ENCODE measurements around the gene PRDM10.

PRDM10 gene

GRCh38 chr11:129939510-129939909, 63.1 kb downstream of the PRDM10 start:
- no peak for DNase-seq

DNA sequence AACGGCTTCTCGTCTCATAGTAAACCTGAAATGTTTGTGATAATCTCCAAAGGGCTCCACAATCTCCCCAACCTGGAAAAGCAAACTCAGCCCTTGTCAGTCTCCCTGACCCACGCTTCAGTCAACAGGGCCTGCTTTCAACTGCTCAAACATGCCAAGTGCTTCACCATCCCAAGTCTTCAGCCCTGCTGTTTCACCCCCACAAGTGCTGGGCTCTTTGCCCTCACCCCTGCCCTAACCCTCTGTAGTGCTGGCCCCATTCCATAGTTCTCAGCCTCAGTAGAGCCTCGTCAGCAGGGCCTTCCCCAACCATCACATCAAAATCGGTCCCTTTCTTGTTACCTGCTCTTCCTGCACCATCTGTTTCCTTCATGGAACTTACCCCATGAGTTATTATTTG, 63.9 kb downstream of the PRDM10 start:
- no peak for DNase-seq

GRCh38 chr11:129937592-129938238, 64.9 kb downstream of the PRDM10 start:
- no peak for DNase-seq

DNA sequence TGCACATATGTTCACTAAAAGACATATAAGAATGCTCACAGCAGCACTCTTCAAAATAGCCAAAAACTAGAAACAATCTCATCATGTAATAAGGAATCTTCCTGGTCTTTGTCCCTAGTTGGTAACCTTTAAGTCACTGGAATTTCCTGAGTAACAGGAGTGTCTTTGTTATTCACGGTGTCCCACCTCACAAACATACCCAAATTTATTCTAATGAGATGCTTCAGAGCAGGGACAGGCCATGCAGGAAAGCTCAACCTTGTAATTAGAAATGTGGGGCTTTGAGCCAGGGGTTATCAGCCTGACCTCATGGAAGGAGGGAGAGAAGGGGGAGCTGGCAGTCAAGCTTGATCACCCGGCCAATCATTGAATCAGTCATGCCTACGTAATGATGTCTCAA, 66.9 kb downstream of the PRDM10 start:
- no peak for DNase-seq

- DNase-seq: no peak
These were observed 68.7 kb downstream of the PRDM10 start for GRCh38 chr11:129933891-129934290.

- DNase-seq: no peak
These were observed 69.4 kb downstream of the PRDM10 start for GRCh38 chr11:129933262-129933661.

GRCh38 chr11:129932381-129933067, 70.1 kb downstream of the PRDM10 start:
- DNase-seq: no peak

GRCh38 chr11:129930743-129931142, 71.9 kb downstream of the PRDM10 start:
- no peak for DNase-seq

GRCh38 chr11:129930296-129930695, 72.3 kb downstream of the PRDM10 start:
- DNase-seq: no peak

DNA sequence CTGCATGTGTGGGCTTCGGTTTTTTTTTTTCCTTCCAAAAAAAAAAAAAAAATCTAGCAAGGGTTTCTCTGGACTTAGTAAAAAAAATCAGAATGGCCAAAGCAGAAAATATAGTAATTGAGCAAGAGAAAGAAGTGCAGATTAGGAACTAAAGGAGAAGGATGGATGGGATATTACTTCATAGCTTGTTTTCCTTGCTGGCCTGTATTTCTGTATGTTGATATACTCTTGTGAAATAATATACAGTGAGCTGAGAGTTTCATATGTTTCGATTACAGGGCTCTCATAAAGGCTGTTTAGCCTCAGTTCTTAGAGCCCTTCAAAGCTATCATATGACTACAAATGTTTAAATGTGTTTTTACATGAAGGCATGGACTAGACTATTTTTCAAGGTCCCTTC, 72.9 kb downstream of the PRDM10 start:
- no peak for DNase-seq

GRCh38 chr11:129928923-129929692, 73.5 kb downstream of the PRDM10 start:
- DNase-seq: no peak

GRCh38 chr11:129922674-129923073, 80.0 kb downstream of the PRDM10 start:
- DNase-seq: no peak

GRCh38 chr11:129918361-129918760, 84.3 kb downstream of the PRDM10 start:
- no peak for DNase-seq

- DNase-seq: no peak
These were observed 85.4 kb downstream of the PRDM10 start for GRCh38 chr11:129917231-129917630.

- DNase-seq: no peak
These were observed 91.3 kb downstream of the PRDM10 start for GRCh38 chr11:129911298-129911697.

DNA sequence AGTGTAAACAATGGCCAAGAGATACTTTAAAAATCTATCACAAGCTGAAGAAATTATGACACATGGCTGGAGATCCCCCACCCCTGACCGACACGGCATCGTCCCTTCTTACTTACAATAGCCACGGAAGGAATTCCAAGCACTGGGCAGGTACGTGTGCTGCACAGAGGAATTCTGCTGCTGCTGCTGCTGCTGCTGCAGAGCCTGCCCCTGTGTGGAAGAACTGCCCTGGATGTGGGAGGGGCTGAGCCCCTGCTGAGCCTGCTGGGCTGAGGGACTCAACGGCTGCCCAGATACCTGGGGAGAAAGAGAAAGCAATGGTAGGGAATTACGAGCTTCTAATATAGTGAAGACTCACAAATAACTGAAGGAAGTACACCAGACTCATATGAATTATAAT, 92.3 kb downstream of the PRDM10 start:
- DNase-seq: no peak

DNA sequence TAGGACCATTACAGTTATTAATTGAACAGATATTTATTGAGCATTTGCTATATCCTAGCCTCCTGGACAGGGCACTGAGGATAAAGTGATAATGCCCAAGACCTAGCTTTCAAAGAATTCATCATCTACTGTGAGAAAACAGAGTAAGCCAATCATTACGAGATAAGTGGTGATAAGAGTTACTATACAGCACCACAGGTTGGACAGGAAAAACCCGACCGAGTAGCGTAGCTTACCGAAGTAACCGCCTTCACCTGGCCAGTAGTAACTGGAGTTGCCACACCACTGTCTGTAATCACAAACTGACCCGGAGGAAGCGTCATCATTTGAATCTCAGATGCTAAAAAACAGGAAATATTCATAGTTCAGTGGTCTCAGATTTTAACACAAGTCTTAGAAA, 97.2 kb downstream of the PRDM10 start:
- DNase-seq: no peak

DNA sequence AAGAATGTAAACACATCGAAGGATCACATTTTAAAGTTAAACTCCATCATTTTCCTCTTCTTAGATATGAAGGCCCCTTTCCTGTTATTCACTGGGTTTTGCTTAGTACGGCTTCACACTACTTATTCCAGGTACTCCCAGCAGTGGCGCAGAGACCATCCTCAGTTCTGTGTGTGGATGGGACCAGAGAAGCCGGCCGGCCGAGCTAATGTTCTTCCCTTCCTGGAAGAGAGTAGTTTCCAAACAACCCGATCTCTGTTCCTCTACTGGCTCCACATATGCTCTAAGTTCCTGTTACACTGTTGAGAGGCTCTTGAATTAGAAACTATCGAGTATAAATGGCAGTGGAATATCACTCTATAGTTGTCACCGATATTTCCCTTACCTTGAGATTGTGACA, 106.6 kb downstream of the PRDM10 start:
- DNase-seq: no peak

DNA sequence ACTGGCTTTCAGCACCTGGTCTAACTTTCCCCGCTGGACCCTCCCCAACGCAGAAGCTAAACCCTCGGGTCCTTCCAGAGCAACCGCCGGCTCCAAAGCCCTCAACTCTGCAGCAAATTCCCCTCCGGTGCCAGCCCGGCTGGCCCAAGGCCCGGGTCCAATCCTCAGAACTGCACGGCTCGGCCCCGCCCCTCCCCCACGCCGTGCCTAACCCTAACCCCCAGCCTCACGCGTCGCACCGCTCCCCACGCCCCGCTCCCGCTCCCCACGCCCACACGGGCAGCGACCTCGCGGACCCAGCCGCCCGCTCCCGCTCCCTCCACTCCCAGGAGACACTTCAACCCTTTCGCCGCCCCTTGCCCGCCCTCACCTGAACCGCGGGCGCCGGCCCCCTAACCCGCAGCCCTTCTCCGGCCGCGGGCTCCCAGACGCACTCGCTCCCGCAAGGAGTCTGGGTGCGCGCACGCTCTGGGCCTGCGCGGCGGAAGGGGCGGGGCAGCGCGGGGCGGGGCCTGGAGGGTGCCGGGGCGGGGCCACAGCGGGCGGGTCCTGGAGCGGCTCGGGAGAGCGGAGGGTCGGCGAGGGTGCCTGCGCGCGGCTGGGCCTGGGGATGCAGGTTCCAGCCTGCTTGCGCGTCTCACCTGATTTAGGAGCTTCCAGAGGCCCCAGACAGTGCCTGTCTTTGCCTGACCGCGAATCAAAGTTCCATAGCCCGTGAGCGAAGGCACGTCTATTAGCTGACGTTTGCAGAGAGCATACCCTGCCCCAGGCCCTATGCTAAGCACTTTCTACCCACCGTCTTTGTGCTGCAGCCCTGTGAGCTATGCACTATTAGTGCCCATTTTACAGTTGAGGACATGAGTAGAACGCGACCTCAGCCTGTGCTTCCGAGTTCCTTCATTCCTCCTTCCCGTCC, 107.3 kb downstream of the PRDM10 start, which contains the start of gene NFRKB:
Gene NFRKB, minus strand, starts transcription at position 453 of the 916 bp plus-strand sequence. CDS start 2,729 bp downstream, outside the sequence.
- no peak for DNase-seq

- DNase-seq: no peak
These were observed 108.1 kb downstream of the PRDM10 start for GRCh38 chr11:129894278-129895125.

DNA sequence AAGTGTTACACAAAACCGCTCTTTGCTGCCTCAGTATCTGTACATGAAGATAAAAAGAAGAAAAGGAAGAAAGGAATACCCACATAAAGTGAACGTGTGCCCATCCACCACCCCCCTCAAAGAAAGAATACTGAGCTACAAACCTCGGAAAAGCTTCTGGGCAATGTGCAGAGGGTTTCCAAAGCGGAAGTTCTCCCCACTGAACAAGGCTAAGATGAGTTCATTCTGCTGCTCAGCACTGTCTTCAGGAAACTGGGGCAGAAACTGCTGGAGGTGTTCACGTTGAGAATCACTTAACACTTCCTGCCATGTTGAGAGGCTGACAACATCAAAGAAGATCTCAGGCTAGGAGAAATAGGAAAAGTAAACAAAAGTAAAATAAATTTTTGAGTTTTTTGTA, 114.2 kb downstream of the PRDM10 start:
- no peak for DNase-seq

GRCh38 chr11:129885381-129885780, 117.3 kb downstream of the PRDM10 start:
- no peak for DNase-seq
